HepG2 (cell line): Measurements from ENCODE around the gene FYB2. TPM values are rescaled to one million over a fixed set of nuclear protein-coding genes. Genes with fewer than 3 reads are reported as not detected.
A peak's percentile ranks its signal among the peaks of the same experiment; 100 is the strongest.

Experiments
- BCL3 ChIP-seq: sonication (generic); formaldehyde crosslinking; IDR thresholded peaks from 2 replicates; pipeline ENCODE4 v1.5.1; 2020; ENCODE audit warnings: mild to moderate bottlenecking, missing genetic modification reagents, moderate library complexity
- CBX1 ChIP-seq: IDR thresholded peaks from one replicate; pipeline ENCODE4 v1.6.1; 2016; ENCODE audit warnings: antibody characterized with exemption, low read depth
- E2F1 ChIP-seq: sonication (generic); formaldehyde crosslinking; IDR thresholded peaks from 2 replicates; pipeline ENCODE4 v1.5.0; 2020; ENCODE audit warnings: missing genetic modification reagents
- EP300 ChIP-seq, 3 experiments: sonication (generic) in 1 of 3; formaldehyde crosslinking in 1 of 3; IDR thresholded peaks; 2 replicates each; pipeline versions ENCODE4 v1.5.1 to v1.6.1; 2011 to 2020; ENCODE audit warnings: low read depth in 2 of 3, low read length in 2 of 3, borderline replicate concordance in 1 of 3, improper control_type of control experiment in 1 of 3, mild to moderate bottlenecking in 1 of 3, missing genetic modification reagents in 1 of 3, moderate library complexity in 1 of 3
- FIP1L1 ChIP-seq: fragments of 200-400 bp; formaldehyde crosslinking; IDR thresholded peaks from 2 replicates; pipeline ENCODE4 v1.6.1; 2018; ENCODE audit warnings: low read depth, mild to moderate bottlenecking, low read length, moderate library complexity, borderline replicate concordance; ENCODE audit not compliant: insufficient read depth
- FOXC1 ChIP-seq: sonication (generic); formaldehyde crosslinking; IDR thresholded peaks from 2 replicates; pipeline ENCODE4 v1.8.0; 2022; ENCODE audit warnings: mild to moderate bottlenecking, missing genetic modification reagents, borderline replicate concordance
- KLF13 ChIP-seq: sonication (generic); formaldehyde crosslinking; IDR thresholded peaks from 2 replicates; pipeline ENCODE4 v1.4.0; 2020; ENCODE audit warnings: mild to moderate bottlenecking, missing genetic modification reagents
- RAD51 ChIP-seq: fragments of 450-650 bp; IDR thresholded peaks from 2 replicates; pipeline ENCODE4 v1.6.1; 2016; ENCODE audit warnings: borderline replicate concordance
- RFXANK ChIP-seq: IDR thresholded peaks from 2 replicates; pipeline ENCODE4 v1.6.1; 2016
- ZBTB2 ChIP-seq: sonication (generic); formaldehyde crosslinking; IDR thresholded peaks from 2 replicates; pipeline ENCODE4 v1.8.0; 2022; ENCODE audit warnings: low read depth, missing genetic modification reagents
- ZNF292 ChIP-seq: sonication (generic); formaldehyde crosslinking; IDR thresholded peaks from 2 replicates; pipeline ENCODE4 v1.8.1; 2022; ENCODE audit warnings: mild to moderate bottlenecking, low read depth, missing genetic modification reagents, borderline replicate concordance
- ZNF407 ChIP-seq: sonication (generic); formaldehyde crosslinking; IDR thresholded peaks from one replicate; pipeline ENCODE4 v1.5.1; 2020; ENCODE audit warnings: mild to moderate bottlenecking, missing genetic modification reagents; ENCODE audit errors: not compliant biosample characterization
- ZNF558 ChIP-seq: sonication (generic); formaldehyde crosslinking; IDR thresholded peaks from 2 replicates; pipeline ENCODE4 v1.9.0; 2022; ENCODE audit warnings: mild to moderate bottlenecking, missing genetic modification reagents, borderline replicate concordance
- ZNF572 ChIP-seq: sonication (generic); formaldehyde crosslinking; IDR thresholded peaks from 2 replicates; pipeline ENCODE4 v1.5.1; 2020; ENCODE audit warnings: mild to moderate bottlenecking, missing genetic modification reagents
- ZNF761 ChIP-seq: sonication (generic); formaldehyde crosslinking; conservative IDR thresholded peaks from 2 replicates; pipeline ENCODE4 v1.4.0; 2020; ENCODE audit warnings: mild to moderate bottlenecking, missing genetic modification reagents
- ZNF790 ChIP-seq: sonication (generic); formaldehyde crosslinking; IDR thresholded peaks from 2 replicates; pipeline ENCODE4 v1.8.0; 2022; ENCODE audit warnings: missing genetic modification reagents, mild to moderate bottlenecking, borderline replicate concordance
- polyA plus RNA-seq, 8 experiments: library from polyadenylated mRNA; depleted of rRNA in 3 of 8; stranded (reverse) in 7 of 8; unstranded in 1 of 8; fragments of >200 nt; fragmentation: Illumina TruSeq in 4 of 8; extraction: Trizol in 4 of 8; gene quantifications; 2 replicates each; pipeline versions ENCODE4 v1.2.1 to v1.2.3, GENCODE V29; 2011 to 2016; ENCODE audit warnings: low read depth in 4 of 8, missing spikeins in 1 of 8, mixed read lengths in 1 of 8; ENCODE audit not compliant: insufficient read depth in 1 of 8
- total RNA-seq, 5 experiments: library from RNA; depleted of rRNA; stranded (reverse); fragments of >200 nt; fragmentation: Illumina TruSeq; extraction: Trizol; gene quantifications; 2 replicates each; pipeline ENCODE4 v1.2.3, GENCODE V29; 2016; ENCODE audit warnings: low read depth in 1 of 5

FYB2 gene
- total and polyA plus RNA-seq, 2 of the 13 experiments (the other 11 are each of a cell fraction or from before 2014, with no cell fraction given): 1.2 to 2.7 TPM

- no peak for TF ChIP-seq E2F1 (CRISPR knock-in tag)
- TF ChIP-seq RAD51: no peak
- no peak for TF ChIP-seq KLF13
- TF ChIP-seq RFXANK (CRISPR knock-in tag): no peak
- TF ChIP-seq ZNF761 (CRISPR knock-in tag): no peak
- no peak for TF ChIP-seq FOXC1 (CRISPR knock-in tag)
- TF ChIP-seq ZNF407 (CRISPR knock-in tag): no peak
- TF ChIP-seq CBX1: no peak
- TF ChIP-seq ZNF292 (CRISPR knock-in tag): peak; percentile 22; the same call in 1 of the 2 replicates
- no peak for TF ChIP-seq BCL3 (CRISPR knock-in tag)
- TF ChIP-seq FIP1L1: no peak
- TF ChIP-seq ZNF572 (CRISPR knock-in tag): no peak
- TF ChIP-seq ZNF558 (CRISPR knock-in tag): no peak
- TF ChIP-seq ZNF790 (CRISPR knock-in tag): no peak
- peak in 1 of 2 experiments; percentile 97; a peak in 2 of 4 replicates for TF ChIP-seq EP300 (IDR thresholded peaks at IDR 0.05; ENCODE audit: low read depth in 2 of 2, low read length in 2 of 2)
- TF ChIP-seq EP300 (CRISPR knock-in tag; IDR thresholded peaks at IDR 0.05; ENCODE audit: borderline replicate concordance): peak; percentile 56; the same call in 1 of the 2 replicates
- no peak for TF ChIP-seq ZBTB2
These were observed 35.4 kb upstream of the FYB2 start, which contains the start of gene C8A (continued) for GRCh38 chr1:56854521-56855099.
